Activated naive CD4-positive, alpha-beta T cell treated with anti-CD3 and anti-CD28 coated beads, Interleukin-2, amount 50 U/mL, for 72 hours (primary cell): Measurements from ENCODE around the gene NADK2. TPM values are rescaled to one million over a fixed set of nuclear protein-coding genes. Genes with fewer than 3 reads are reported as not detected.
A peak's percentile ranks its signal among the peaks of the same experiment; 100 is the strongest.
"Not testable (repeated sequence)": the region's sequence is repeated elsewhere in the genome, so short reads cannot be mapped to it uniquely, and the experiment has no call there.

ENCODE experiments used
- ATAC-seq, 2 donors: fragments of 150-1000 bp; cut with Tn5 transposase; 2 replicates each; pipeline ENCODE4 v1.10.0; 2021; ENCODE audit warnings: mild to moderate bottlenecking in 2 of 2, moderate library complexity in 2 of 2
- DNase-seq, 2 donors: peaks; one replicate each; pipeline ENCODE4 v3.0.0; 2021 to 2022; ENCODE audit warnings: low spot score in 2 of 2
- H3K27ac Mint-ChIP-seq, 2 donors: one replicate each; pipeline ENCODE4 v1.8.0; 2022; ENCODE audit warnings: mild to moderate bottlenecking in 2 of 2, mixed read lengths in 2 of 2
- H3K36me3 Mint-ChIP-seq, 2 donors: one replicate each; pipeline ENCODE4 v1.8.0; 2022; ENCODE audit warnings: mixed read lengths in 2 of 2
- H3K9me3 Mint-ChIP-seq, 2 donors: one replicate each; pipeline ENCODE4 v1.8.0; 2022; ENCODE audit warnings: mixed read lengths in 2 of 2
- total RNA-seq, 2 donors: library from RNA; stranded (reverse); gene quantifications; one replicate each; pipeline ENCODE4 v1.2.3, GENCODE V29; 2022

The NADK2 gene
- total RNA-seq, 2 donors from 2014 or later: 11.7 to 12.2 TPM

DNA sequence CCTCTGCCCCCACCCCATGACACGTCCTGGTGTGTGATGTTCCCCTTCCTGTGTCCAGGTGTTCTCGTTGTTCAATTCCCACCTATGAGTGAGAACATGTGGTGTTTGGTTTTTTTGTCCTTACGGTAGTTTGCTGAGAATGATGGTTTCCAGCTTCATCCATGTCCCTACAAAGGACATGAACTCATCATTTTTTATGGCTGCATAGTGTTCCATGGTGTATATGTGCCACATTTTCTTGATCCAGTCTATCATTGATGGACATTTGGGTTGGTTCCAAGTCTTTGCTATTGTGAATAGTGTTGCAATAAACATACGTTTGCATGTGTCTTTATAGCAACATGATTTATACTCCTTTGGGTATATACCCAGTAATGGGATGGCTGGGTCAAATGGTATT lies 57.3 kb downstream of the NADK2 start:
- peaks cover 52 to 53% of the 10 kb centered on the region in 2 donors for H3K36me3 Mint-ChIP-seq
- not testable (repeated sequence) for DNase-seq, H3K27ac Mint-ChIP-seq, ATAC-seq
- peaks cover 9 to 26% of the 10 kb centered on the region in 2 donors for H3K9me3 Mint-ChIP-seq

DNA sequence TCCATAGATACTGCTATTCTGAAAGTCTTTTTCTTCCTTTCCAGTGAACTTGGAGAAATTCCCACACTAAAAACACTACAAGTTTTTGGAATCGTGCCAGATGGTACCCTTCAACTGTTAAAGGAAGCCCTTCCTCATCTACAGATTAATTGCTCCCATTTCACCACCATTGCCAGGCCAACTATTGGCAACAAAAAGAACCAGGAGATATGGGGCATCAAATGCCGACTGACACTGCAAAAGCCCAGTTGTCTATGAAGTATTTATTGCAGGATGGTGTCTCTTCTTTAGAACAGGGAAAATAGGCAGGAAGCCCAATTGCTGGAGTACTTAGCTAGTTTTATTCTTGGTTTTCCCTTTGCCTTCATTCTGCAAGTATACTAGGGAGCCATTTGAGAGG lies 60.0 kb downstream of the NADK2 start:
- Mint-ChIP-seq H3K36me3 (peaks cover 26 to 28% of the 10 kb centered on the region in 2 donors), H3K9me3 (peaks cover 0 to 5% of the 10 kb centered on the region in 2 donors), H3K27ac (no peak overlapping the region)
- DNase-seq (no peak), ATAC-seq (no peak)

DNA sequence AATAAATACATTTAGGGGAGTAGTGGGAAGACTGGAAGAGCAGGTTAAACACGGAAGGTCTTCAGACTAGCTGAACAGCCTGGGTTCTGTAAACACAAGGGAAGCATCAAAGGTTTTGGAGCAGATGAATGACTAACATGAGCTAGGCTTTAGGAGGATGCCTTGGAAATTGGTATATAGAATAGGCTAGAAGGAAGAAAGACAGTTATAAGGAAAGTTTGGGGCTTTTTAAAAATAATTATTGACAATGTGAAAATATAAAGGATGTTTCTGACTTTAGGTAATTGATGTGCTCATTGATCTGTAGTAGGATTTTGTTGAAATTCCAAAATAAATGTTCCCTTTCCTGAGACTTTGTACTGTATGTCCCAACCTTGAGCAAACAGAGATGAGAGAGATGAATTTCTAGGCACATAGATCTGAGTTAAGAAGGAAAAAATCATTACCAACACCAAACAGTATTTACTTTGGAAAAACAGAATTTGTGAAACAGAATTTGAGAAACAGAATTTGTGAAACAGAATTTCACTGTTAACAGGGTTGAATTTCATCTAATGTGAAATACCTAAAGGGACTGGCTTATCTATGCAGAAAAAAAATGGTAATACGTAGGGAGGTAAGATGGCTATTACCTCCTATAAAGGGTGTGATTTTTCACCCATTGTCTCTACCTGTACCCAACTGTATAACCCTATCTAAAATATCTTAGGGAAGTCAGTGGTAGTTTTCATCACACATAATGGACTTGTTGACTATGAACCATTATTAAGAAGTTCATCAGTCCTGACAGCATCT lies 61.0 kb downstream of the NADK2 start:
- no peak for ATAC-seq
- Mint-ChIP-seq H3K36me3 (peaks cover 16 to 18% of the 10 kb centered on the region in 2 donors), H3K9me3 (no peaks in the 10 kb centered on the region)

DNA sequence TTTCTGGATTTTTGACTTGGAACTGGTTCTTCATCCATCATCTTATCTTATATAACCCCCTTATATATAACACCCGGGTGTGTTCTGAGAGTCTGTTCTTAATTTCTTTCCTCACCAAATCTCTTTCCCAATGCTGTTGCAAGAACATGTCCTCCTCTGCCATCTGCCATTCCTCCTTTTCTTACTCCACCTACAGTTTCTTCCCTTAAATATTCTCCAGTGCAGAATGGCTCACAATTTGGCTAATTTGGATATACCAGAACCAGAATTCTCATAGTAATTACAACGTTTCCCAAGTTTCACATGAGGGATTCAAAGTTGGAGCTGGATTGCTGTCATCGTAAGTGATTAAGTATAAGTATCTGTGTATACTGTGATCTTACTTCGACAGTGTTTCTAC lies 61.8 kb downstream of the NADK2 start:
- no peak overlapping the region for H3K27ac Mint-ChIP-seq

More for the DNA sequence above, 61.0 kb downstream of the NADK2 start:
- DNase-seq: no peak
- no peak overlapping the region for H3K27ac Mint-ChIP-seq

DNA sequence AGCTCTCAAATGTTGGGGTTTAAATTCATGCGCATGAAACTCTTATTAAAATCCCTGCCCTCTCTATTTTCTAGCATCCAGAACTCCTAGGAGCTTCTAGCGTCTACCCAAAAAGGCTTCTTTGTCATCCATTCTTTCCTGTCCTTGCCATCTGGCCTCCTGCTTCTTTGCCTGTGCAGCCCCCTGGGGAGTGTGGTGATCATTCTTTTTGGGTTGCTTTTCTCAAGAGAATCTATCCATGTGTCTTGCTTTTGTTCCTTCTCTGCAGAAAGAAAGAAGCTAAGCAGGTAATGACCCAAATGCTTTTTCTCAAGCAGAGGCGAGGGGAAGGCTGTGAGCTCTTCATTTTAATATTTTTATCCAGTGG lies 63.2 kb downstream of the NADK2 start:
- ATAC-seq: no peak
- no peaks in the 10 kb centered on the region for H3K9me3 Mint-ChIP-seq
- H3K27ac Mint-ChIP-seq: no peak overlapping the region
- H3K36me3 Mint-ChIP-seq: peaks cover 0 to 20% of the 10 kb centered on the region in 2 donors
- no peak for DNase-seq

More for the DNA sequence above, 61.8 kb downstream of the NADK2 start:
- Mint-ChIP-seq H3K36me3 (peaks cover 8 to 15% of the 10 kb centered on the region in 2 donors), H3K9me3 (no peaks in the 10 kb centered on the region)
- ATAC-seq (no peak), DNase-seq (no peak)

DNA sequence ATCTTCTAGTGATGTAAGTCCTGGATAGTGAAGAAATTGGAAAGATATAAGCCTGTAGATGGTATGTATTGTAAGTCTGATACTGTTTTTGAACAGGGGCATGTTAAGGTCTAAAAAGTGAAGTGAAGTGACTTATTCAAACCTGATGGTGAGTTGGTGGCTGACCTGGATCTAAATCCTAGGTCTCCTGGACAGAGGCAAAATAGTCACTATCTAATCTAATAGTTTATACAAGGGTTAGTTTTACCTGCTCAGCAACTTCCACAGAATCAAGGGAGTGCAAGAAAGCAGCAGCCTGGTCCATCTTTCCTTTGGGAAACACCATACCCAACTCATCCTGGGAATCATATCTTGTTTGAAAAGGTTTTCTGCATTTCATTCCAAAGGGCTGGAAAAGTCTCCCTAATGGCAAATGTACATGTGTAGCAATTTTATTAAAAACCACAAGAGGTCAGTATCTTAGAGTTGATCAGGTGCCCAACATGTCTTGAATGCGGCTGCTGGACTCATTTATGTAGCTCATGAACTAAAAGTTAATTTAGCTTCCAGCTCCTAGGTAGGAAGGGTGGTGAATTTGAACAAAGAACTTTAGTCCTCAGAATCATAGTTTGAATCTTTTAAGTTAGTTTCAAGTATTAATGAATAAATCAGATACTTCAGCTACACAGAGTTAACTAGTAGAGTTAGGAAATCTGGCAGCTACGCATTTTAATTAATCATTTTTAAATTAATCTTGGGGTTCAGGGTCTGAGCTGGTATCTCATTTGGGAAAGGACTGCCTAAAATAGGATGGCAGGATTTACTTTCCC lies 63.8 kb downstream of the NADK2 start:
- H3K36me3 Mint-ChIP-seq: peaks cover 0 to 20% of the 10 kb centered on the region in 2 donors
- peak overlapping the region in 1 of 2 donors; percentile 62 for H3K27ac Mint-ChIP-seq
- ATAC-seq: no peak
- no peaks in the 10 kb centered on the region for H3K9me3 Mint-ChIP-seq
- no peak for DNase-seq

DNA sequence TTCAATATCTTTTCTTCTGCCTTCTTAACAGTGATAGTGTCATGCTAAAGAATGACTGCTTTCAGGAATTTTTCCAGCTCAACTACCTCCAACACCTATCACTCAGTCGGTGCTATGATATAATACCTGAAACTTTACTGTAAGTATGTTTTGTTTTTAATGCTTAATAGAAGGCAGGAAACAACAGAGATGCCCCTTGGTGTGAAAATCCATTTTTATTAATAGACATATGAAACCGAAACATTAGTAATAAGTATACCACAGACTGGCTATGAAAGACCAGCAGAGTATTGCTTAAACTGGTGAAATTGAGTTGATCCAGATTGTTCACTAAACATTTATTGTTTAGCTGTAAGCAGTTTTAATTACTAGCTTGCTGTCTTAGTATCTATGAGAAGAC lies 64.6 kb downstream of the NADK2 start:
- Mint-ChIP-seq H3K36me3 (peaks cover 0 to 20% of the 10 kb centered on the region in 2 donors), H3K27ac (no peak overlapping the region), H3K9me3 (no peaks in the 10 kb centered on the region)
- no peak for ATAC-seq
- no peak for DNase-seq

DNA sequence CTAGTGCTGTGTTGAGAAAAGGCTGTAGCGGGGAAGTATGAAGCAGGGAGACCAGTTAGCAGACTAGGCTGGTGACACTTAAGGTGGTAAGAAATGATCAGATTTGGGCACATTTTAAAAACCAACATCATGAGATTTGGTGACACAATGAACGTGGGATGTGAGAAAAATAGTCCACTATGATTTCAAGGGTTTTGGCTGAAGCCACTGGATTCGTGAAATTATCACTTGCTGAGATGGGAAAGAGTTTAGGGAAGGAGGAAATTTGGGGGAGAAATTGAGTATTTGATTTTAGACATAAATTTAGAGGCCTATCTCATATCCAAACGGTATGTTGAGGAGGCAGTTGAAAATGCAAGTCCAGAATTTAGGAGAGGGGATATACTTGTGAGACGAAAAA lies 66.7 kb downstream of the NADK2 start:
- Mint-ChIP-seq H3K9me3 (no peaks in the 10 kb centered on the region), H3K36me3 (peaks cover 0 to 16% of the 10 kb centered on the region in 2 donors), H3K27ac (no peak overlapping the region)
- no peak for ATAC-seq
- no peak for DNase-seq

DNA sequence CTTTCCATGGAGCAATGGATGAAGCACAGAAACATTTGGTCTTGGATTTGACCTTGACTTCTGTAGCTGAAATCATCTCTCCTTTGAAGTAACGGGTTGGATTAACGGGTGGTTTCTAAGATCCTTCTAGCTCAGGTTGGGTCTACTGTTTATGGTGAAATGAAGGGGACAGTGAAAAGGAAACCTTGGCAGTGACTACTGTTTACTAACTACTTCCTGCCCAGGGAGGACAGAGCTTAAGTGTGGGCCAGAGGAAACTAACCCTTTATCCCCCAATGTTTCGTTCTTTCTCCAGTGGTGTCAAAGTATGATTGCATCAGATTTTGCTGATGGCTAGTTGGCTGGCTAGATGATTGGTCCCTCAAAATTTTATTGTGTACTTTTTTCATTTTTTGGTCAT lies 67.6 kb downstream of the NADK2 start:
- no peak for DNase-seq
- ATAC-seq: no peak
- peaks cover 0 to 14% of the 10 kb centered on the region in 2 donors for H3K36me3 Mint-ChIP-seq
- H3K9me3 Mint-ChIP-seq: no peaks in the 10 kb centered on the region
- H3K27ac Mint-ChIP-seq: peak overlapping the region in 1 of 2 donors; percentile 17

DNA sequence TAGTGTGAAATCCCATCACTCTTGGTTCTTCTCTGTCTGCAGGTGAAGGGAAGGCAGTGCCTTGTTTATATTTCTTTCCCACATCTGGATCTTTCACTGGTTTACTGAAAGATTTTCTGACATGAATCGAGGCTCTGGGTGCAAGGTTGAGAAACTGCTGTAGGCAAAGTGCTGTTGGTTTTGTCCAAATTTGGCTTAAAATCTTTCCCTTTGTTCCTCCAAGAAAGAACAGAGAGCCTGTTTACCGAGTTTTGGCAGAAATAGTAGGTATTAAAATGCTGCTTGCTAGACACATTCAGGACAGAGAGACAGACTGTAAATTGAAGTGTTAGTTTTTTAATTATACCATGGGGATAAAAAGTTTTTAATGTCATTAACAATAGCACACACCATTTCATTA lies 68.3 kb downstream of the NADK2 start:
- DNase-seq: no peak
- no peak for ATAC-seq
- Mint-ChIP-seq H3K27ac (no peak overlapping the region), H3K9me3 (no peaks in the 10 kb centered on the region), H3K36me3 (peaks cover under 1 to 14% of the 10 kb centered on the region in 2 donors)

DNA sequence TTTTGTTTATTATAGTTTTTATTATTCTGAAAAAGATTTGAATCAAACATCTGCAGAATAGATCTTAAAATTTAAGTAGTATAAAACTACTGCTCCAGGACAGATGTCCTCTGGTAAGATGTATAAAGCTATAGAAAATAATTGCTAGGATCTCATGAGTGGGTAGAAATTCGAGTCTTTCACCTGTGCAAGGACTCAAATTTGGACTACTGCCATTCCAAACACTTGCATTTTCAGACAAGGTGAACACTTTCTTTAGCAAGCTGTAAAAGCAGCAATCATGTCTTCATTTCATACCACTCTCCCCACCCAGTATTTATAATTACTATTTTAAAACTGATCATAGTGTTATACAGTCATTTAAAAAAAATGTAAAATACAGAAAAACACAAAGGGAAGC lies 69.1 kb downstream of the NADK2 start:
- DNase-seq (no peak), ATAC-seq (no peak)
- H3K36me3 Mint-ChIP-seq: peaks cover 9 to 21% of the 10 kb centered on the region in 2 donors
- no peak overlapping the region for H3K27ac Mint-ChIP-seq
- H3K9me3 Mint-ChIP-seq: no peaks in the 10 kb centered on the region

DNA sequence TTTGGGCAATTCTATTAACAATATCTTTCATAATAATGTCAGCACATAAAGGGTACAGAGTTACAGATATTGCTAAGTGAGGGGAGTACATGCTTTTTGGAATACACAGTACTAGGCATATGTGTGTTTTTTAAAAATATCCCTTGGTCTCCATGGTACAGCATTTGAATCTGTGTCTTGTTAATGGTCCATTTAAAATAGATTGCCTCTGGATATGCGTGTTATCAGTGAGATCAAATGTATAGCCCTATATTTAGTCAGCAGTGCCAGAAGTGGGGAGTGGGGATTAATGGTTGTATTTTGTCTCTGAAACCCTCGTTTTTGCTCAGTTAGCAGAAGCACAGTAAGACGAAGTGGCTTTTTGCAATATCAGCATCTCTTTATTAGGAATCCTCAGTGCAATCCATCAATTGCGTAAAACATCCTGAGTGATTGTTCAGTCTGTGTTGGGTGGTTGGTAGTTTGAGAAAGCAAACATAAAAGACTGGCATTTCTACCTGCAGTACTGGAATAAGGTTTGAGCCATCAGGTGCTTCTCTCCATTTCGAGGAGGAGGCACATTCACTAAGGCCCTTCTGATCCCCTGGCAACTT lies 70.8 kb downstream of the NADK2 start:
- Mint-ChIP-seq H3K36me3 (peaks cover 25 to 30% of the 10 kb centered on the region in 2 donors), H3K9me3 (no peaks in the 10 kb centered on the region), H3K27ac (no peak overlapping the region)
- DNase-seq (no peak), ATAC-seq (no peak)

DNA sequence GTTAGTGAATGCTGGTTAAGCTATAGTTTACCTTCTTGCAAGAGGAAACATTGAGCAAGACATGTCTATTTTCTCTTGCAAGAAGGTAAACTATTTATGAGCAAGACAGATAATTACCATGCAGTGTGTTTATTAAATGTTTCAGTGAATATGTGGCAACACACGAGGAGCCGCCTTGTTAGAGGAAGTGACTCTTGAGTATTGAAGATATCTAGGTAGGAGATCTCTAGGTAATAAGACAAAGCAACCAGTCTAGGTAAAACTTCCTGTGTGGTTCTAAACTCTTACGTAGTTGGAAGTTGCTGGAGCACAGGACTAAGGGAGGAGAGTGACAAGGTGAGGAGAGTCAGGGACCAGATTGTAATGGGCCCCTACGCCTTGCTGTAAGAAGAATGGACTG lies 73.0 kb downstream of the NADK2 start:
- H3K36me3 Mint-ChIP-seq: peaks cover 21 to 30% of the 10 kb centered on the region in 2 donors
- ATAC-seq (no peak), DNase-seq (no peak)
- H3K9me3 Mint-ChIP-seq: no peaks in the 10 kb centered on the region
- peak overlapping the region in 1 of 2 donors; percentile 65 for H3K27ac Mint-ChIP-seq

DNA sequence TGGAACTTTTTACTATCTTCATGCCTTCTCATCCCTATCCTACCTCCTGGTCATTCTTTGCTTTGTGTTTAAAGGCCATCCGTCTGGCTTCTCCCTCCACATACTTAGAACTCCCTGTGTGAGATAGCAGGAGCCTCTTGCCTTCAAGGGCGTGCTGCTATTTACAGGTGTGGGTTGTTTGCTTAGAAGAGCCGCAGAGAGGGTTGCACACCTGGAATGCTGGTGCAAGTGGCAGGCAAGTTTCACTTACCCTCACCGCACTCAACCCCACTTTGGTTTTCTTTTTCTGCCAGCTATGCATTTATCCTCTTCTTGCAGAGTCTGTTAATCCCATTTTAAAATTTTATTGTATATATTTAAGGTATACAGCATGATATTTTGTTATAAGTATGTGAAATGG lies 77.3 kb downstream of the NADK2 start:
- DNase-seq (no peak), ATAC-seq (no peak)
- Mint-ChIP-seq H3K27ac (no peak overlapping the region), H3K36me3 (peaks cover 43 to 60% of the 10 kb centered on the region in 2 donors), H3K9me3 (no peaks in the 10 kb centered on the region)

DNA sequence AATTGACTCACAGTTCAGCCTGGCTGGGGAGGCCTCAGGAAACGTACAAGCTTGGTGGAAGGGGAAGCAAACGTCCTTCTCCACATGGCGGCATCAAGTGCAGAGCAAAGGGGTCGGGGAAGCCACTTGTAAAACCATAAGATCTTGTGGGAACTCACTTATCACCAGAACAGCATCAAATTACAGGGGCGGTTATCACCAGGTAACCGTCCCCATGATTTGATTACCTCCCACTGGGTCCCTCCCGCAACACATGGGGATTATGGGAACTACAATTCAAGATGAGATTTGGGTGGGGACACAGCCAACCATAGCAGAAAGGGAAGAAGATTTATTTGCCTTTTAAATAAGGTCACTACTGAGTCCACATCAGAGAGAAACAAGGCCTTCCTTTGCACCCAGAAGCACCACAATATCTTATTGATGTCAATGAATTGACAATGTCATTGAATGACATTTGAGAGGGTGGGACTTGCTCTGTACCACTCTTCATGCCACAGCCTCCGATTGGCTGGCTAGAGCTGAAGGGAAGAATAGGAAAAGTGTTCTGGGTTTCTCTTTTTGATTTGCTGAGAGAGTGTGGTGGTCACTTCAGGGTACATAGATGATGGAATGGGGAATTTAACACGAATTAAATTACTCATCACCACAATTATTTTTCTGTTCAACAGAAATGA lies 78.8 kb downstream of the NADK2 start:
- ATAC-seq (no peak), DNase-seq (no peak)
- Mint-ChIP-seq H3K9me3 (no peaks in the 10 kb centered on the region), H3K27ac (peak overlapping the region in 1 of 2 donors; percentile 78), H3K36me3 (peaks cover 48 to 60% of the 10 kb centered on the region in 2 donors)

DNA sequence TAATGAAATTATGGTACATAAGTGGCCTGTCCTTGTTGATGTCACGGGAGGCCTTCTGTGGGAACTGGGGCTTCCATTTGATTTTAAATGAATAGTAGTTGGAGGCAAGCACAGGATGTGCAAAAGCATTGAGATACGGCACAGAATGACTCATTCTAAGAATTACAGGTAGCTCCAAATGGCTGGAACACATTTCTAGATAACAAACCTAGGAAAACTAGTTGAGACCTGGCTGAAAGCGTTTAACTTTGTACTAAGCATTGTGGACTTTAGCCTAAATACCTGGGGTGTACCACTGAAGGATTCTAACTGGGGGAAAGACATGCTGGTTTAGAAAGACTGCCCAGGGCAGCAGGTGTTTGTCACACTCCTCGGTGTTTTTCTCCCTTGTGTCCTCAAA lies 80.4 kb downstream of the NADK2 start:
- DNase-seq (no peak), ATAC-seq (peak in 1 of 2 donors; percentile 20)
- H3K9me3 Mint-ChIP-seq: no peaks in the 10 kb centered on the region
- H3K27ac Mint-ChIP-seq: no peak overlapping the region
- H3K36me3 Mint-ChIP-seq: peaks cover 49 to 50% of the 10 kb centered on the region in 2 donors

DNA sequence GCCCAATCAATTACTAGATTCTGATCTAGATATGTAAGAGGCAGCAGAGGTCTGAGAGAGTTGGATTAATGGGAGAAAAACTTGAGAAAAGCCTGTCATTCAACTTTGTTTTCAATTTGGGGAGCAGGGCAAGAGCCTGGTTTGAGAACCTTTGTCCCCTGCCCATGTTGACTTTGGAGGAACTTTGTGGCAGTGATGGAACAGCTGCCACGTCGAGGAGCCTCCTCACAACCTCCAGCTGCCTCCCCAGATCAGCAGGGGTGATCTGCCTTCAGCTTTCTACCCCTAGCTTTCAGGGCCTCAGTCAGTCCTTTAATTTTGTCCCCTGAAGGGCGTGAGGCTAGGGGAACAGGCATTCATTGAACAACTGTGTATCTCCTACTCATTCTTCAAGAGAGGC lies 81.1 kb downstream of the NADK2 start:
- peaks cover 53 to 54% of the 10 kb centered on the region in 2 donors for H3K36me3 Mint-ChIP-seq

More for the DNA sequence above, 81.1 kb downstream of the NADK2 start:
- ATAC-seq (no peak), DNase-seq (no peak)
- Mint-ChIP-seq H3K27ac (no peak overlapping the region), H3K9me3 (no peaks in the 10 kb centered on the region)
